HG03025 (cell line): ENCODE results near the gene AP2B1.

ENCODE experiments used
- ATAC-seq: cut with Tn5 transposase; IDR thresholded peaks from one replicate; pipeline ENCODE4 v1.9.1; 2021; ENCODE audit warnings: mild to moderate bottlenecking, moderate library complexity; ENCODE audit not compliant: unreplicated experiment, low FRiP score

Gene AP2B1

GRCh38 chr17:35725802-35726126 lies 138.6 kb downstream of the AP2B1 start:
- ATAC-seq: no peak

DNA sequence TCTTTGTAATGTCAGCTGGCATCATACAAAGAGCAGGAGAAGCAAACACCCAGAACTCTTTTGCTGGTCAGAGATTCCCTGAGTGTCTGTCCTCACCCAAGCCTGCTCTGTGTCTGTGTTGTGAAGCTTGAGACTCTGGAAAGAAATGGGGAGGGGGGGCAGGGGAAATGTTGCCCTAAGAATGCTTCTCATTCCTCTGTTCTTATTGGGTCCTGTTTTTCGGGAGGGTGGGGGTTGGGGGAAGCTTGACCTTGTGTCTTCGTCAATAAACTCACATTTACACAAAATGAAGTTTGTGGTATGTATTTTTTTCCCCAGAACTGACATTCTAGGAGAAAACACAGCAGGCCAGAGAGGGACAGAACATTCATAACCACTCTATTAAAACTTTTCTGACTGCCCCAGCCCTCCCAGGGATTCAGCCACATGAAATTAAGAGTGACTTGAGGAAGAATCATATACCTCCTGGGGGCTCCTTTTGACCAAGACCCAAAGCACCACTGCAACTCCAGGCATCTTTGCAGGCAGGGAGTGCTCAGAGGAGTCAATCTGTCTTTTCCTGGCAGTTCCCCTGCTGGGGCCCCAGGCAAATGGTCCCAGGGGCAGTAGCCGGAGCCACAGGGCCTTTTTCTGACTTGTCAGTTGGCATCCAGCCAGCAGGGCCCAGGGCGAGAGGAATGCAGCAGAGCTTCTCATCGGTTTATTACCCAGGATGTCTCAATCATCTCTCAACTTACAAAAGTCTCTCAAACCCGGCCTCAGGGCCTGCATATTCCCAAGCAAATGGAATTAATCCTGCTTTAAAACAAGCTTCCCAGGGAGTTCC lies 139.2 kb downstream of the AP2B1 start:
- no peak for ATAC-seq

- ATAC-seq: no peak
Measured at GRCh38 chr17:35726953-35727460, 139.9 kb downstream of the AP2B1 start.

DNA sequence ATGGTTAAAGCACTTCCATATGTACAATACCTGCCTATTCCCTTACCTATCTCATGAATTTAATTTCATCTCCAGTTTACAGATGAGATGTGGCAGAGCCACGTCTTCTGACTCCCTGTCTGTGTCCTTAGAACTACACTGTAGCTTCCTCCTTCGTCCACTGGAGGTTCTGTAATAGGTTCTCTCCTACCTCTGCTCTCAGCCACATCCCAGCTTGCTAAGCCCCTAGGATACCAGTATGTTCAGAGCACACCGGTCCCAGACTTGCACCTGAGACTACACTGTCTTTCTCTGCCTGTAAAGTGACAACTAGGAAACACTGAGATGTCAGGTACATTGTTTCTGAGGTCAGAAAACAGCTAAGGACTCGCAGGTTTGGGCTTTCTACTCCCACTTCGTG lies 140.5 kb downstream of the AP2B1 start:
- ATAC-seq: no peak

DNA sequence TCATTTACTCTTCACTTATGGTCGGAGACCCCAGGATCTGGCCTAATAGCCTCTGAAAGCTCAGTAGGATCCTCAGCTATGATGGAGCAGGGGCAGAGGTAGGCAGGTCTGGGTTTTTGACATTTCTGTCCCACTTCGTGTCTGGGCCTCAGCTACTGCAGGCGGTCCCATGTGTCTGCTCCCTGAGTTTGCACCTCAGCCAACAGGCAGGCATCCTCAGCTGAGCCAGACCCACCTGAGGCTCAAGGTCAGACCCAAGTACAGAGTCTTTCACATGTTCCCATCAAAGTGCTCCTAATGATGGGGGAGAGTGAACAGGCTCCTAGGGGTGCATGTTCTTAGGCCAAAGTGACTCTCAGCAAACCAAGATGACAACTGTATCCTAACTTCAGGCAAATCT lies 141.4 kb downstream of the AP2B1 start:
- ATAC-seq: no peak

DNA sequence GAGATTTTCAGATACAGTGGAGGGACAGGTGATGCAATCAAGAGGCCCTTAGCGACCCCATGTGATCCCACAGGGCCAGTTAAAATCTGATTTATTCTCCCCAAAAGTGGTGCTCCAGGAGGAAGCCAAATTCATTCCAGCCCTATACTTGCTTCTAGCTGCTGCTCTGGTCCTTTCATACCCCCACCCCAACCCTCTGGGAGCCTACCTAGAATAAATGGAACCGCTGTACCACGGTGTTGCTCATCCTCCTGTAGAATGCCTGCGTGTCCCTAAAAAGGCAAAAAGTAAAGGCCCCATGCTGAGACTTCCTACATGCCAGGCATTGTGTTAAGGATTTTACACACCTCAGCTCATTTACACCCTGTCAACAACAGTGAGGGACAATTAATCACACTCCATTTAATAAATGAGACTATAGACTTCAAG lies 142.3 kb downstream of the AP2B1 start:
- no peak for ATAC-seq

GRCh38 chr17:35730400-35731005 lies 143.4 kb downstream of the AP2B1 start:
- no peak for ATAC-seq

DNA sequence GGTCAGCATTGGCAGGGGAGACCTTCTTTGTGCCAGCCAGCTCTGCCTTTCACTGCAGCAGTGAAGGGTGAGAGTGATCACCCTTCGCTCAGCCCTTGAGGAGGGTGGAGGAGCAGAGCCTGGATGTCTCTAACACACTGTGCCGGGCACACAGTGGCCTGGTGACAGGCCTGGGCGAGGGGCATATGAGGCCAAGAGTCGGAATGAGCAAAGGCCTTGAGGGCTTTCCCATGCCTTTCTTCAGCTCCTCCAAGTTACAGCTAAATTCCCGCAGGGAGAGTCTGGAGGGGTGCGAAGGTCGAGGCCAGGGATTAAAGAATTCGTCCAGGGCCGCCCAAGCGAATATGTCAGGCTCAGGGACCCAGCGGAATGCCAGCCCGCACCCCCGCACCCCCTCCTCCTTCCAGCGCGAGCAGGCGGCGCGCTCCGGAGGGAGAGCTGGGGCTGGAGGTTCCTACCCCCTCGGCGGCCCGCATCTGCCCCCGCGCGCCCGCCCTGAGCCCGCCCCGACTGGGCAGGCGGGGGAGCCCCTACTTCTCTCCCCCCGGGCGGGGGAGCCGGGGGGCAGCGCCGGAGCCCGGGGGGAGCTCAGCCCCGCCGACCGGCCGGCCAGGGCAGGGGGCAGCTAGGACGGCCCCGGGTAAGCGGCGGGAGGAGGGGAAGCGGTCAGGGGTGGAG lies 144.3 kb downstream of the AP2B1 start, which contains the start of gene RASL10B:
Gene RASL10B (plus strand): TSS at position 401 of the 678 bp plus-strand sequence. CDS start 3,546 bp downstream, outside the sequence.
- ATAC-seq: no peak

DNA sequence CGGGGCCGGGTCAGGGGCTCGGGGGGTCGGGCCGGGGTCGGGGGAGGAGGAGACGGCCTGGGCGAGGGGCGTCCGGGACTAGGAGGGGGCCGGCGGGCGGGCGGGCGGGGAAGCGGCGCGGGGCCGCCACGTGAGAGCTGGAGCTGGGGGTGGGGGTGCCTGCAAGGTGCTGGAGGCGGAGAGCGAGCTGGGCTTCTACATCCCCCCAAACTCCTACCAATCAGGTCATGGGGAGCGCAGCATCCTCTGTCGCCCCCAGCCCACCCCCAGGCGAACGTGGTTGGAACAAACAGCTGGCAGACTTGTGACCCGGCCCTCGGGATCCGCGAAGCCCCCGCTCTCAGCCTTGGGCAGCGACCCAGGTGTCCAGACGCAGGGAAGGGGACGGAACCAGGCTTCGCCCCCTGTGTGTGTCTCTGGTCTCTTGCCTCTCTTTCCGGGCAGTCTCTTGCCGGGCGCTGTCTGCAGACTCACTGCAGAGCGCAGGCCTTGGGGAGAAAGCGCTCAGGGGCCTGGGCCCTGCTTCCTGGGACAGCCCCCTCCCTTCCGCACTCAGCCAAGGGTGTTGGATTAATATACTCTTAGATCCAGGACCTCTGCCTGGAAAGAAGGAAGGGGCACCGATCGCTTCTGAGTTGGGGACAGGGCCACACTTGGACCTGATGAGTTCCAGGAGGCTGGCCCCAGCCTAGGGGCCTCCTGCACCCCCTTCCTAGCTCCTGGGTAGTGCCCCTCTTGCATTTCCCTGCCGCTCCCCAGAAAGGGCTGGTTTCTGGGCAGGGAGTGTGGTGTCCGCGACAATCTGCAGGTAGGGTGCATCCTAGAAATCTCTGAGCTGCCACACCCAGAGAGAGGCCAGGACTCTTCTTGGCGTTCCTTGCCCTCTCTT lies 145.0 kb downstream of the AP2B1 start:
- ATAC-seq: no peak

GRCh38 chr17:35732806-35733136 lies 145.6 kb downstream of the AP2B1 start:
- no peak for ATAC-seq

- no peak for ATAC-seq
Measured at GRCh38 chr17:35733366-35733765, 146.2 kb downstream of the AP2B1 start.

DNA sequence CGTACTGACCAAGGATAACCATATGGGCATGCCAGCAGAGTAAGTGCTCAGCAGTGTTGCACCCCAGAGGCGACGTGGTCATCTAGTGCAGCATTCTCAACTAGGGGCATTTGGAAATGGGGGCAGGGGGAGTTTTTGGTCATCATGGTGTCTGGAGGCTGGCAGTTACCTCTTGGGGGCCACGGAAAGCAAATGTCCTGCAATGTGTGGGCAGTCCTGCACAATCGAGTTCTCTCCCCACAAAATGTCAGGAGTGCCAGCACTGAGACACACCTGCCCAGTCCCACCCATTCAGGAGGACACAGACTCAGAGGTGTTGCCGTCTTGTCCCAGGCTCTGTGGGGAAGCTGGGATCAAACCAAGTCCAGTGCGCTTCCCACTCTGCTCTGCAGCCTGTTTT lies 147.3 kb downstream of the AP2B1 start:
- no peak for ATAC-seq

DNA sequence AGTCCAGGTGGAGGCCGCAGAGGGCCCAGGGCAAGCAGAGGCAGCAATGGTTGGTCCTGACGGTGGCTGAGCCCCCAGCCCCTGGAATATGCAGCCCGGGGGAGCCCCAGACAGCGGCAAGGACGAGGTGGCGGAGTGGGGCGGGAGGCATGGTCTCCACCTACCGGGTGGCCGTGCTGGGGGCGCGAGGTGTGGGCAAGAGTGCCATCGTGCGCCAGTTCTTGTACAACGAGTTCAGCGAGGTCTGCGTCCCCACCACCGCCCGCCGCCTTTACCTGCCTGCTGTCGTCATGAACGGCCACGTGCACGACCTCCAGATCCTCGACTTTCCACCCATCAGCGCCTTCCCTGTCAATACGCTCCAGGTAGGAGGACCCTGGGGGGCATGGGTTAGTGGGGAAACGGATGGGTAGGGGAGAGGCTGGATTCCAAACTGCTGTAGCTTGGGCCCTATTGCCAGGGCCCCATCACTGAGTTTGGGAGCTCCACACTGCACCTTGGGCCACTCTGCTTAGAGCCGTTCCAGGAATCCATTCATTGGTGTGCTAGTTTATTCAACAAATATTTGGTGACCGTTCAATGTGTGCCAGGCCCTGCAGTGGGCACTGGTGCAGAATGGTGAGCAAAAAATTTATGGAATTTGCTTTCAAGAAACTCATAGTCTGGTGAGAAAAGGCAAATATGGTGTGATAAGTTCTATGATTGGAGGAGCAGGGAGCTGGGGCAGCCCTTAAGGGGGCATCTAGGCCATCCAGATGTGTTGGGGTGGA lies 148.1 kb downstream of the AP2B1 start:
- no peak for ATAC-seq

DNA sequence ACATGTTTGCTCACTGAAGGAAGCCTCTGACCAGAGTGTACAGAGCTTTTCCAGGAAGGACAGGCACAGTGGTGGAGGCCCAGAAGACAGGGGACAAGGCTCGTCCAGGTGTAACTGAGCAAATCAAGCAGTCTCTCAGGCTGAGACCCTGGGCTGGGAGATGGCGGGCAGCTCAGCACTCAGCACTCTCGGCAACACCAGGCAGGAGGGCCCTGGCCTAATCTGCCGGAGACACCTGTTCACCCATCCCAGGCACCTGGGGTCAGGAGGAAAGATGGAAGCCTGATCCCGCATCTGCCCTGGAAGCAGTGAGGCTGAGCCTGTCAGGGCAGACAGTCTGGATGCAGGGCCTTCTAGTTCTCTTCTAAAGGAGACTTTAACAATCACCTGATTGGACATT lies 149.1 kb downstream of the AP2B1 start:
- no peak for ATAC-seq

- no peak for ATAC-seq
Measured at GRCh38 chr17:35738519-35739133, 151.5 kb downstream of the AP2B1 start.

- ATAC-seq: no peak
Measured at GRCh38 chr17:35740216-35740615, 153.1 kb downstream of the AP2B1 start.

GRCh38 chr17:35740997-35741931 lies 154.1 kb downstream of the AP2B1 start:
- no peak for ATAC-seq

DNA sequence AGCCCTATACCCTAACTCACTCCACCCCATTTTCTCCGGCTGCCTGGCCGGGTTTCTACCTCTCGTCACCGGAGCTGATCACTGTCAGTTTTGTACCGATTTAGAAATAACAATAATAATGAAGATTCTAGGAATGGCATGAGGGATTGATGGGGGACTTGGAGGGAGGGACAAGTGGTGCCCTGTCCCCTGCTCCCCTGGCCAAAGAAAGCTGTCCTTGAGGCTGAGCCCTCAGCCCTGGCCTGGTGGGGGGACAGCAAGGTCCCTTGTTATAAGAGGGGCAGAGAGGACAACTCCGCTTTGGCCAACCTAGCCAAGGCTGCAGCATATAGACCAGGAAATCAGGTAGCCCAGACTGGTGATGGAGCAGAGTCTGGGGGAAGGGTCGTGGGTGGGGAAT lies 155.4 kb downstream of the AP2B1 start:
- ATAC-seq: no peak
